CD4-positive, alpha-beta T cell treated with Interleukin-4 for 1 hour (primary cell): Measurements from ENCODE around the gene KCNAB2.

ENCODE experiments used
- DNase-seq, 2 donors: peaks; one replicate each; pipeline ENCODE4 v3.0.0-alpha.2; 2020 to 2022

KCNAB2 gene

GRCh38 chr1:6113116-6113515 is 67.4 kb downstream of the KCNAB2 start:
- DNase-seq, result no peak

GRCh38 chr1:6113745-6114144 is 68.1 kb downstream of the KCNAB2 start:
- no peak for DNase-seq

GRCh38 chr1:6116137-6116536 is 70.4 kb downstream of the KCNAB2 start:
- no peak for DNase-seq

GRCh38 chr1:6117064-6117463 is 71.4 kb downstream of the KCNAB2 start:
- no peak for DNase-seq

DNA sequence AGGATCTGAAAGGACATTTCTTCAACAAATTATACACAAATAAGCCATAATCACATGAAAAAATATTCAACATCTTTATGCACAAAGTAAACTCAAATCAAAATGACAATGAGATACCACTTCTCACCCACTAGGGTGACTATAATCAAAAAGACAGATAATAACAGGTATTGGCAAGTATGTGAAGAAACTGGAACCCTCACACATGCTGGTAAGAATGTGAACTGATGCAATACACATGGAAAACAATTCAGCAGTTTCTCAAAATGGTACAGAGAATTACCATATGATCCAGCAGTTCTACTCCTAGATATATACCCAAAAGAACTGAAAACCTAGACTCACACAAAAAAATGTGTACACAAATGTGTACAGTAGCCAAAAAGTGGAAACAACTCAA is 71.9 kb downstream of the KCNAB2 start:
- no peak for DNase-seq

- DNase-seq, result no peak
These were observed 72.7 kb downstream of the KCNAB2 start for GRCh38 chr1:6118415-6118814.

DNA sequence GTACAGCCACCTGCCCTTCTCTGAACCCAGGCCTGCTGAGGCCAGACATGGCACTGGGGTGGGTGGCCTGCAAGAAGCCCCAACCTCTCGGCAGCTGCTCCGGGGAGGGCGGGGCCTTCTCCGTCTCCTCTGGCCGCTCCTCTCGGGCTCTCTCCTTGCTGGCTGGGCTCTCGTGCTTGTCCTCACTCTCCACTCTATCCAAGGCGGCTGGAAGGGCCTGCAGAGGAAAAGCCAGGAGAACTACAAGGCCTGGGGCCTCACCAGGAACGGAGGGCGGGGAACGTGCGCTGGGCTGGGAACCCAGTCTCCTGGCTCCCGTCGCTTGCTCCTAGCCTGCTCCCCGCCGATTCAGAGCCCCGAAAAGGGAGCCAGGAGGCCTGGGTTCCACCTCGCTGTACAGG is 75.3 kb downstream of the KCNAB2 start:
- DNase-seq, result no peak

- no peak for DNase-seq
These were observed 76.1 kb downstream of the KCNAB2 start for GRCh38 chr1:6121651-6122370.

GRCh38 chr1:6123083-6123482 is 77.4 kb downstream of the KCNAB2 start:
- DNase-seq, result no peak

DNA sequence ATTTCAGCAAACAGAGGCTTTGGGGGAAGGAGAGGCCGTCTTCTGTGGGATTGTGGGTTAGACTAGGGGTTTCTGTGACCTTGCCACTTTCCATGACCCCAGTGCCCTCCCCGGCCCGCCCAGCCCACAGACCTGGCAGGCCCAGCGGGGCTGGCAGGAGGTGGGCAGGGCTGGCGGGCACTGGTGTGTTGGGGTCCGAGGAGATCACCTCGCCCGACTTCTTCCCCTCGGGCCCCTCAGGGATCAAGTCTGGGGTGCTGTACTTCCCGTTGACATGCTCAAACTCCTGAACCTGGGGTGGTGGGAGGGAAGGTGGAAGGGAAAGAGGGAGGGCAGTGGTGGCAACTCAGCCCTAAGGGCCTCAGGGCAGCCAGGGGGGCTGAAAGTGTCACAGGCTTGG is 78.1 kb downstream of the KCNAB2 start:
- DNase-seq, result no peak

- no peak for DNase-seq
These were observed 78.7 kb downstream of the KCNAB2 start for GRCh38 chr1:6124341-6124740.

GRCh38 chr1:6124746-6125365 is 79.2 kb downstream of the KCNAB2 start:
- DNase-seq, result no peak

- no peak for DNase-seq
These were observed 79.7 kb downstream of the KCNAB2 start for GRCh38 chr1:6125366-6125765.

- DNase-seq, result no peak
These were observed 80.3 kb downstream of the KCNAB2 start for GRCh38 chr1:6126028-6126427.

- no peak for DNase-seq
These were observed 80.9 kb downstream of the KCNAB2 start for GRCh38 chr1:6126521-6127067.

- peak; percentile 77 to 78 for DNase-seq
These were observed 82.0 kb downstream of the KCNAB2 start for GRCh38 chr1:6127587-6128163.

GRCh38 chr1:6128276-6129081 is 82.8 kb downstream of the KCNAB2 start:
- no peak for DNase-seq

GRCh38 chr1:6129313-6129712 is 83.6 kb downstream of the KCNAB2 start:
- no peak for DNase-seq

DNA sequence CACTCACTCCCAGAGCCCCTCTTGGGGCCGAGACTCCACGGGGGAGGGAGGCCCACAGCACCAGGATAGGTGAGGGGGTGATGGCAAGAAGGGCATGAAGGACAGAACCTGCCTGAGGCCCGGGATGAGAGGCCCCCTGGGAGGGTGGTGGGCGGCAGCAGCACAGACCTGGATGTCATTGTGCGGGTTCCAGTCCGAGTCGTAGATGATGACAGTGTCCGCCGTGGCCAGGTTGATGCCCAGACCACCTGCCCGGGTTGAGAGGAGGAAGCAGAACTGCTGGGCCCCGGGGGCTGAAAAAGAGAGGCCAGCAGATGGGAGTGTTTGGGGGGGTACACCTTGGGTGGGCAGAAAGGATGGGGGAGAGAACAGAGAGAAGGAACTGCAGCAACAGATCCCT is 84.3 kb downstream of the KCNAB2 start:
- no peak for DNase-seq

DNA sequence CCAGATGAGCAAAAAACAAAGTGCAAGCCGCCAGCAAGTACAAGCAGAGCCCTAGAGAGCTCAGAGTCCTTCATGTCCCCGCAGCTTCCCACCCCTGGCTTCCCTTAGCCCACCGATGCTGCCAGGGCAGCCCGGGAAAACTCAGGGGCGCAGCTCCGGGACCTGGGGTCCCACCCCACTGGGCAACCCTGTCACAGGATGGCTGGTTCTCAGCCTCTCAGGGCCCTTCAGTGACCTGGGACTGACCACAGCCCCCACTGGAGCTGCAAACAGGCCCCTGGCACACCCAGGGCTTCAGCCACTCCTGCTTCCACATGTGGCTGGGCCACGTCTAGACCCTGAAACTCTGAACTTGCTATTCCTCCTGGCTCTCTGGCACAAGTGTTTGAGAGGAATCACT is 84.9 kb downstream of the KCNAB2 start:
- DNase-seq, result no peak

DNA sequence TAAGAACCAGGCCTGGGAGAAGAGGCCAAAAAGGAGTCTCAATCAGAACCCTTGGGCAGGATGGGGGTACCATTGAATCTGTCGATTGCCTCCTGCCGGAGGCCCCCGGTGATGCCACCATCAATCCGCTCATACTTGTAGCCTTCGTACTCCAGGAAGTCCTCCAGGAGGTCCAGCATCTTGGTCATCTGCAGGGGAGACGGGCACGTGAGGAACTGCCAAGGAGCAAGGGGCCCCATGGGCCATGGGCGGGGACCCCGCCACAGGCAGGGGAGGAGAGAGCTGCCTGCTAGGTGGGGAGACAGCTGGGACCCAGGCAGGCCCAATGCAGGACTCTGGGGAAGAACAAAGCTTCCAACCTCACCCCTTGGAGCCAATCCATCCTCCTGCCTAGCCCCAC is 85.9 kb downstream of the KCNAB2 start:
- no peak for DNase-seq

- no peak for DNase-seq
These were observed 87.6 kb downstream of the KCNAB2 start for GRCh38 chr1:6133146-6133895.

GRCh38 chr1:6134206-6134605 is 88.5 kb downstream of the KCNAB2 start:
- DNase-seq, result no peak
